Calu3 (cell line): ENCODE results near the gene MRTFA. TPM values are rescaled to one million over a fixed set of nuclear protein-coding genes. Genes with fewer than 3 reads are reported as not detected.

ENCODE experiments used
- BruUV-seq: library from RNA; stranded (reverse); fragments of 400-500 nt; replicated peaks from 2 replicates; lab custom pipeline; 2021; lab: Mats Ljungman, UMichigan
- CTCF ChIA-PET: fragments of 300-600 bp; sonication (Branson Sonifier 250); formaldehyde crosslinking; loops from one replicate; lab custom pipeline; 2022; ENCODE audit warnings: antibody characterized with exemption; lab: Charles Lee
- DNase-seq: peaks from one replicate; pipeline ENCODE4 v3.0.0; 2022
- H3K27ac Mint-ChIP-seq: one replicate; pipeline ENCODE4 v1.8.0; 2022; ENCODE audit warnings: mixed read lengths; ENCODE audit not compliant: unreplicated experiment
- H3K27me3 Mint-ChIP-seq: one replicate; pipeline ENCODE4 v1.8.0; 2022; ENCODE audit warnings: mixed read lengths; ENCODE audit not compliant: unreplicated experiment
- H3K36me3 Mint-ChIP-seq: one replicate; pipeline ENCODE4 v1.8.0; 2022; ENCODE audit warnings: mild to moderate bottlenecking, moderate library complexity, mixed read lengths; ENCODE audit not compliant: insufficient read depth, unreplicated experiment
- H3K4me1 Mint-ChIP-seq: one replicate; pipeline ENCODE4 v1.8.0; 2022; ENCODE audit warnings: mild to moderate bottlenecking, low read depth, mixed read lengths; ENCODE audit not compliant: unreplicated experiment
- H3K4me3 Mint-ChIP-seq: one replicate; pipeline ENCODE4 v1.8.0; 2022; ENCODE audit warnings: mild to moderate bottlenecking, low read depth, moderate library complexity, mixed read lengths; ENCODE audit not compliant: unreplicated experiment
- H3K9me3 Mint-ChIP-seq: one replicate; pipeline ENCODE4 v1.8.0; 2022; ENCODE audit warnings: low read depth, mixed read lengths; ENCODE audit not compliant: unreplicated experiment
- intact Hi-C: fragments of 100-400 bp; cut with micrococcal nuclease; formaldehyde crosslinking; loops from one replicate; pipeline ENCODE4 v1.10.0; 2022; ENCODE audit not compliant: unreplicated experiment
- total RNA-seq: library from RNA; stranded (reverse); gene quantifications from 2 replicates; pipeline ENCODE4 v1.2.3, GENCODE V29; 2022
- TF ChIP-seq, protein P1 (sequence below): fragments of 200-600 bp; IDR thresholded peaks from one replicate; pipeline ENCODE4 v1.8.0; 2022; ENCODE audit warnings: antibody characterized with exemption; ENCODE audit not compliant: unreplicated experiment

MRTFA gene
- total RNA-seq, 1 experiment from 2014 or later: 54.1 TPM

DNA sequence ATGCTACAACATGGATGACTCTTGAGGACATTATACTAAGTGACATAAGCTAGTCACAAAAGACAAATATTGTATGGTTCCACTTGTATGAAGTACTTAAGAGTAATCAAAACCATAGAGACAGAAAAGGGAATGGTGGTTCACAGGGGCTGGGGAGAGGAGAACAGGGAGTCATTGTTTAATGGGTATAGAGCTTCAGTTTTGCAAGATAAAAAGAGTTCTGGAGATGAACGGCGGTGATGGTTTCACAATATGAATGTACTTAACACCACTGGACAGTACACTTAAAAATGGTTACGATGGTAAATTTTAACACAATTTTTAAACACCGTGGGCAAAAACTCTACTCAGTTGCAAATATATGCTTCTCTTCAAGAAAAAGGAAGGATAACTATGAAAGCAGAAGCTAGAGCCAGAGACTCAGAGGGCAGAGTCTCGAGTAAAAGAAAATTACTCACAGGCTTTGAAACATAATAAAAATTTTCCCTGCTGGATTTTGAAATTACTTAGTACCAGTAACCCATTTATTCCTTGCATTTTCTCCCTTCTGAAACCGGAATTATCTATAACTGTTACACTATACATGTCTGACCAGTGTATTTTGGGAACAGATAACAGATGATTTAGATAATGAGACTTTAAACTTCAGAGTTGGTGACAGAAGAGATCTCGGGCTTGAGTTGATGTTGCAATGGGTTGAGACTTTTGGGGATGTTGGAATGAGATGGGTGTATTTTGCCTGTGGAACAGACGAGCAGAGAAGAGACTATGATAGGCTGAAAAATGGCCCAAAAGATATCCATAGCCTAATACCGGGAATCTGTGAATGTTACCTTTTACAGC, 15.0 kb downstream of the MRTFA start:
- Mint-ChIP-seq H3K4me3 (no peak overlapping the region), H3K4me1 (peaks cover 11% of the 10 kb centered on the region), H3K27me3 (no peaks in the 10 kb centered on the region), H3K9me3 (peaks cover 18% of the 10 kb centered on the region), H3K27ac (no peak overlapping the region), H3K36me3 (peaks cover 10% of the 10 kb centered on the region)
- TF ChIP-seq, protein P1, sequence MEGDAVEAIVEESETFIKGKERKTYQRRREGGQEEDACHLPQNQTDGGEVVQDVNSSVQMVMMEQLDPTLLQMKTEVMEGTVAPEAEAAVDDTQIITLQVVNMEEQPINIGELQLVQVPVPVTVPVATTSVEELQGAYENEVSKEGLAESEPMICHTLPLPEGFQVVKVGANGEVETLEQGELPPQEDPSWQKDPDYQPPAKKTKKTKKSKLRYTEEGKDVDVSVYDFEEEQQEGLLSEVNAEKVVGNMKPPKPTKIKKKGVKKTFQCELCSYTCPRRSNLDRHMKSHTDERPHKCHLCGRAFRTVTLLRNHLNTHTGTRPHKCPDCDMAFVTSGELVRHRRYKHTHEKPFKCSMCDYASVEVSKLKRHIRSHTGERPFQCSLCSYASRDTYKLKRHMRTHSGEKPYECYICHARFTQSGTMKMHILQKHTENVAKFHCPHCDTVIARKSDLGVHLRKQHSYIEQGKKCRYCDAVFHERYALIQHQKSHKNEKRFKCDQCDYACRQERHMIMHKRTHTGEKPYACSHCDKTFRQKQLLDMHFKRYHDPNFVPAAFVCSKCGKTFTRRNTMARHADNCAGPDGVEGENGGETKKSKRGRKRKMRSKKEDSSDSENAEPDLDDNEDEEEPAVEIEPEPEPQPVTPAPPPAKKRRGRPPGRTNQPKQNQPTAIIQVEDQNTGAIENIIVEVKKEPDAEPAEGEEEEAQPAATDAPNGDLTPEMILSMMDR: no peak
- intact Hi-C loops: no loop called here
- CTCF ChIA-PET: interaction anchor here (0.6 to 1.1 kb wide), 2 partner anchors 53 to 467 kb away, joined by 3 to 7 read pairs; no protein-coding TSS in a partner anchor
- no peak for DNase-seq
- no TSS peak for BruUV-seq

DNA sequence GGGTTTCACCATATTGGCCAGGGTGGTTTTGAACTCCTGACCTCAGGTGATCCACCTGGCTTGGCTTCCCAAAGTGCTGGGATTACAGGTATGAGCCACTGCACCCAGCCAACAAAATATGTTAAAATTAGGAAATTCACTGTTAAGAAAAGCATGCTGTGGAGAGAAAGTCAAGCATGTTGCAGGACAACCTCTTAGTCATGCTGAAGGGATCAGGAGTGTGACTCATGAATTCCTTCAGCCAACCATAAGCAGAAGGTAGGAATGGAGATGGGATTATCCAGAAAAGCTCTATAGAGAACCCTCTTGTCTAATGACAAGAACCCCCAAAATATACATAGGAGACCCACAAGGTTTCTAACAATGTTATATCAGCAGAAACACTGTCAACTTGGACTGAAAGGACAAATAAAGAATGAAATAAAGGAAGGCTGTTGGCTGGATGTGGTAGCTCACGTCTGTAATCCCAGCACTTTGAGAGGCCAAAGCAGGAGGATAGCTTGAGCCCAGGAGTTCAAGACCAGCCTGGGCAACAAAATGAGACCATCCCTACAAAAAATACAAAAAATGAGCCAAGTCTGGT, 16.0 kb downstream of the MRTFA start:
- Mint-ChIP-seq H3K4me3 (no peak overlapping the region), H3K4me1 (peaks cover 17% of the 10 kb centered on the region), H3K36me3 (peaks cover 10% of the 10 kb centered on the region), H3K9me3 (peaks cover 18% of the 10 kb centered on the region), H3K27ac (peak overlapping the region; percentile 33), H3K27me3 (no peaks in the 10 kb centered on the region)
- BruUV-seq: no TSS peak
- no peak for DNase-seq
- intact Hi-C loops: no loop called here
- CTCF ChIA-PET: no interaction called here
- TF ChIP-seq, protein P1: no peak

DNA sequence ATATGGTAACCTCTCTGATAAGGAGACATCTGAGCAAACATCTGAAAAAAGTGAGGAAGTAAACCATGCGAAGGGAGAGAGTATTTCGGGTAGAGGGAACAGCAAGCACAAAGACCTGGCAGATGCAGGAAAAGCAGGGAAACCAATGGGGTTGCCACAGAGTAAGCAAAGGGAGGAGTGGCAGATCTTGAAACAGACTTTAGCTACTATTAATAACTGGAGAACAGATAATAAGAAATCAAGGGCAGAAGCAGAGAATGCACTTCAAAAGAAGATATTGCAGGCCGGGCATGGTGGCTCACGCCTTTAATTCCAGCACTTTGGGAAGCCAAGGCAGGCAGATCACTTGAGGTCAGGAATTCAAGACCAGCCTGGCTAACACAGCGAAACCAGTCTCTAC, 18.1 kb downstream of the MRTFA start:
- TF ChIP-seq, protein P1: no peak
- no peak for DNase-seq
- Mint-ChIP-seq H3K27me3 (no peaks in the 10 kb centered on the region), H3K36me3 (peaks cover 10% of the 10 kb centered on the region), H3K4me3 (no peak overlapping the region), H3K9me3 (peaks cover 18% of the 10 kb centered on the region), H3K27ac (no peak overlapping the region), H3K4me1 (peaks cover 9% of the 10 kb centered on the region)
- CTCF ChIA-PET: no interaction called here
- no TSS peak for BruUV-seq
- intact Hi-C loops: no loop called here

DNA sequence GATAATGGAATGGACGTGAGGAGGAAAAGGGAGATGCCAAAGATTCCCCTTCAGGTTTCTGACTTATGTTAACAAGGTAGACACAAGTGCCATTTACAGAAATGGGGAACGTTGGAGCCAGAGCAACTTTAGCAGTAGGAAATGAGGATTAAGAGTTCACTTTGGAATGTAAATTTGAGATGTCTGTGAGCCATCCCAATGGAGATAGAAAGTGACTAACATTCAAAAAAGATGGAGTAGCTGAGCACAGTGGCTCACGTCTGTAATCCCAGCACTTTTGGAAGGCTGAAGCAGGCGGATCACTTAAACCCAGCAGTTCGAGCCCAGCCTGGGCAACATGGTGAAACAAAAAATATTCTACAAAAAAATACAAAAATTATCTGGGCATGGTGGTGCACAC, 19.9 kb downstream of the MRTFA start:
- BruUV-seq: no TSS peak

More for the DNA sequence above, 19.9 kb downstream of the MRTFA start:
- TF ChIP-seq, protein P1: no peak
- CTCF ChIA-PET: no interaction called here
- DNase-seq: no peak
- intact Hi-C loops: no loop called here
- Mint-ChIP-seq H3K4me3 (no peak overlapping the region), H3K36me3 (peaks cover 10% of the 10 kb centered on the region), H3K9me3 (peaks cover 10% of the 10 kb centered on the region), H3K4me1 (peaks cover 17% of the 10 kb centered on the region), H3K27ac (no peak overlapping the region), H3K27me3 (no peaks in the 10 kb centered on the region)
